K562 (cell line): ENCODE data around the gene TMEM209. TPM values are rescaled to one million over a fixed set of nuclear protein-coding genes. Genes with fewer than 3 reads are reported as not detected.

Experiments used
- ETS1 ChIP-seq: conservative IDR thresholded peaks from 2 replicates; pipeline ENCODE4 v1.6.1; 2011; ENCODE audit warnings: low read depth, mild to moderate bottlenecking, low read length; ENCODE audit not compliant: control insufficient read depth
- HES1 ChIP-seq: fragments of 450-650 bp; IDR thresholded peaks from 2 replicates; pipeline ENCODE4 v1.6.1; 2016; ENCODE audit warnings: low read depth, mild to moderate bottlenecking, moderate library complexity
- KLF13 ChIP-seq: fragments of 450-650 bp; IDR thresholded peaks from 2 replicates; pipeline ENCODE4 v1.6.1; 2016; ENCODE audit warnings: missing genetic modification characterization, low read depth, mild to moderate bottlenecking, missing compliant biosample characterization, moderate library complexity, borderline replicate concordance
- MITF ChIP-seq: IDR thresholded peaks from 2 replicates; pipeline ENCODE4 v1.6.1; 2014; ENCODE audit warnings: antibody characterized with exemption
- MLLT1 ChIP-seq, 2 experiments: fragments of 450-650 bp; IDR thresholded peaks; 2 replicates each; pipeline ENCODE4 v1.6.1; 2016
- NCOA6 ChIP-seq: fragments of 450-650 bp; IDR thresholded peaks from 2 replicates; pipeline ENCODE4 v1.6.1; 2017; ENCODE audit warnings: mild to moderate bottlenecking
- PTBP1 ChIP-seq: fragments of 200-400 bp; formaldehyde crosslinking; IDR thresholded peaks from 2 replicates; pipeline ENCODE4 v1.6.1; 2017; ENCODE audit warnings: low read depth, low read length
- RBM34 ChIP-seq: fragments of 200-400 bp; formaldehyde crosslinking; IDR thresholded peaks from 2 replicates; pipeline ENCODE4 v1.6.1; 2018; ENCODE audit warnings: low read length, borderline replicate concordance; ENCODE audit not compliant: insufficient read depth
- SUPT5H ChIP-seq: fragments of 450-650 bp; IDR thresholded peaks from 2 replicates; pipeline ENCODE4 v1.6.1; 2016
- TGIF2 ChIP-seq: sonication (generic); formaldehyde crosslinking; IDR thresholded peaks from 2 replicates; pipeline ENCODE4 v1.8.1; 2022; ENCODE audit warnings: mild to moderate bottlenecking, missing genetic modification reagents, moderate library complexity
- ZC3H11A ChIP-seq: IDR thresholded peaks from 2 replicates; pipeline ENCODE4 v1.6.1; 2012; ENCODE audit warnings: low read depth, low read length, improper control_type of control experiment
- ZFX ChIP-seq: sonication (generic); formaldehyde crosslinking; IDR thresholded peaks from 2 replicates; pipeline ENCODE4 v1.8.0; 2022; ENCODE audit warnings: mild to moderate bottlenecking, missing genetic modification reagents, moderate library complexity
- ZKSCAN1 ChIP-seq: fragments of 150-350 bp; IDR thresholded peaks from 2 replicates; pipeline ENCODE4 v1.6.1; 2016; ENCODE audit warnings: low read depth, low read length
- ZNF134 ChIP-seq: fragments of 250-450 bp; sonication (Bioruptor Pico); conservative IDR thresholded peaks from 2 replicates; pipeline ENCODE4 v1.4.0; 2020
- ZNF263 ChIP-seq: sonication (generic); formaldehyde crosslinking; IDR thresholded peaks from 2 replicates; pipeline ENCODE4 v1.8.0; 2022; ENCODE audit warnings: mild to moderate bottlenecking, missing genetic modification reagents, borderline replicate concordance
- ZNF316 ChIP-seq: fragments of 450-650 bp; IDR thresholded peaks from 2 replicates; pipeline ENCODE4 v1.6.1; 2016
- ZNF384 ChIP-seq: IDR thresholded peaks from 2 replicates; pipeline ENCODE4 v1.6.1; 2012; ENCODE audit warnings: low read depth, low read length, improper control_type of control experiment
- polyA plus RNA-seq, 8 experiments: library from polyadenylated mRNA; depleted of rRNA in 4 of 8; stranded (reverse) in 5 of 8; unstranded in 3 of 8; fragments of >200 nt; fragmentation: Nextera tagmentation in 2 of 8; fragmentation: Illumina TruSeq in 1 of 8; extraction: Ambion mirVana in 2 of 8; extraction: Trizol in 1 of 8; gene quantifications; 2 replicates each; pipeline versions ENCODE4 v1.2.1 to v1.2.3, GENCODE V29; 2011 to 2014; ENCODE audit warnings: inconsistent platforms in 1 of 8, missing spikeins in 1 of 8
- total RNA-seq, 7 experiments: library from RNA; depleted of rRNA in 6 of 7; stranded (reverse); fragments of >200 nt in 6 of 7; fragmentation: Illumina TruSeq in 2 of 7; extraction: Trizol in 2 of 7; gene quantifications; 2 replicates each; pipeline versions ENCODE4 v1.2.1 to v1.2.3, GENCODE V29; 2011 to 2021; ENCODE audit warnings: low replicate concordance in 1 of 7

Gene TMEM209
- total and polyA plus RNA-seq, 9 of the 15 experiments (the other 6 are each of a cell fraction or from before 2014, with no cell fraction given), result 36.8 to 116 (median 76.6) TPM

- TF ChIP-seq NCOA6, result no peak
- TF ChIP-seq PTBP1, result no peak
- no peak; the same call in 1 of the 2 replicates for TF ChIP-seq HES1
- no peak for TF ChIP-seq TGIF2 (CRISPR knock-in tag)
- no peak for TF ChIP-seq ETS1
- no peak for TF ChIP-seq SUPT5H
- TF ChIP-seq ZC3H11A, result no peak
- no peak for TF ChIP-seq RBM34
- TF ChIP-seq ZNF384, result no peak
- peak; percentile 63; the same call in 1 of the 2 replicates for TF ChIP-seq ZKSCAN1
- TF ChIP-seq ZNF263, result no peak
- no peak for TF ChIP-seq ZFX
- no peak for TF ChIP-seq KLF13 (tag)
- TF ChIP-seq MITF, result no peak
- no peak for TF ChIP-seq ZNF316
- no peak for TF ChIP-seq MLLT1 (IDR thresholded peaks at IDR 0.05)
- no peak for TF ChIP-seq ZNF134 (CRISPR knock-in tag)
These were observed 37.2 kb upstream of the TMEM209 start (continued) for GRCh38 chr7:130242198-130243014.
